ENCODE data around the gene CHST11. TPM values are rescaled to one million over a fixed set of nuclear protein-coding genes. Genes with fewer than 3 reads are reported as not detected.

CHST11 gene
- total and polyA plus RNA-seq, 2 of the 4 experiments (the other 2 are of a cell fraction): 1.4 to 2.7 TPM

DNA sequence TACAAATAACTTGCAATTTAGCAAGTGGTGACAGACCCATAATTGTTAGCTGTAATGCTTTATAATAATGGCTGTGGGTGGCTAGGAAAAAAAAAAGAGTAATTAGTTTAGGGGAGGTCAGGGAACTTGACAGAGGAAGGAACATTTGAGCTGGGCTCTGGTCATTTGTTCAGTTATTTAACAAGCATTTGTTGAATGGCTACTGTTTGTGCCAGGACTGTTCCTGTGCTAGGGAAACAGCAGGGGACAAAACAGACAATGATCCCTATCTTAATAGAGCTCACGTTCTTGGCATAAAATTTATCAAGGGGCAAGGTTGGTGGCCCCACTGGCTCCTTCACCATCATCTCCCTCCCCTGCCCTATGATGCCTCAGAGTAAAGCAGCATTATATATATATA is 18.5 kb downstream of the CHST11 start:
- in situ Hi-C loops (cut with MboI; ENCODE audit: low sequenced_read_pairs) (no loop called here), dilution Hi-C loops (cut with HindIII; ENCODE audit: low sequenced_read_pairs, unreplicated experiment) (no loop called here), intact Hi-C loops (cut with micrococcal nuclease) (no loop called here)
- H2BK20ac ChIP-seq (ENCODE audit: low read depth, low read length): no peak overlapping the region
- no peak overlapping the region for H2BK15ac ChIP-seq (ENCODE audit: low read depth, low read length)
- ATAC-seq (ENCODE audit: low read depth): no peak
- DNase-seq: no peak
- BruUV-seq (replicated peaks): no TSS peak
- POLR2A ChIA-PET (ENCODE audit: unreplicated experiment): no interaction called here
- H4K8ac ChIP-seq (ENCODE audit: low read depth in 2 of 2, low read length in 2 of 2): no peak overlapping the region
- H3K79me1 ChIP-seq (ENCODE audit: low read depth in 1 of 2, low read length in 2 of 2): no peaks in the 10 kb centered on the region
- TF ChIP-seq, protein P1, sequence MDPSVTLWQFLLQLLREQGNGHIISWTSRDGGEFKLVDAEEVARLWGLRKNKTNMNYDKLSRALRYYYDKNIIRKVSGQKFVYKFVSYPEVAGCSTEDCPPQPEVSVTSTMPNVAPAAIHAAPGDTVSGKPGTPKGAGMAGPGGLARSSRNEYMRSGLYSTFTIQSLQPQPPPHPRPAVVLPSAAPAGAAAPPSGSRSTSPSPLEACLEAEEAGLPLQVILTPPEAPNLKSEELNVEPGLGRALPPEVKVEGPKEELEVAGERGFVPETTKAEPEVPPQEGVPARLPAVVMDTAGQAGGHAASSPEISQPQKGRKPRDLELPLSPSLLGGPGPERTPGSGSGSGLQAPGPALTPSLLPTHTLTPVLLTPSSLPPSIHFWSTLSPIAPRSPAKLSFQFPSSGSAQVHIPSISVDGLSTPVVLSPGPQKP (IDR thresholded peaks at IDR 0.05; ENCODE audit: borderline replicate concordance, low read depth, low read length): no peak
- TF ChIP-seq POLR2A (IDR thresholded peaks at IDR 0.05; ENCODE audit: low read depth, low read length): no peak
- H3K56ac ChIP-seq (ENCODE audit: extremely low read depth, insufficient read depth, low read length): no peak overlapping the region
- H3K4me1 ChIP-seq (ENCODE audit: control insufficient read depth, insufficient read depth, low read length): no peaks in the 10 kb centered on the region
- no peak overlapping the region for H2BK120ac ChIP-seq (ENCODE audit: low read depth, low read length)
- peaks cover 4% of the 10 kb centered on the region; the same call in 1 of the 2 replicates for H3K9me3 ChIP-seq (ENCODE audit: control insufficient read depth, insufficient read depth, low read length)
- no peaks in the 10 kb centered on the region; the same call in 1 of the 2 replicates for H3K27me3 ChIP-seq (ENCODE audit: control insufficient read depth, insufficient read depth, low read length)
- H3K9ac ChIP-seq (ENCODE audit: low read depth, low read length): no peak overlapping the region
- H3K4me2 ChIP-seq (ENCODE audit: low read depth, low read length): no peak overlapping the region
- no peaks in the 10 kb centered on the region for H4K20me1 ChIP-seq (ENCODE audit: insufficient read depth, low read length)
- no peak overlapping the region for H4K91ac ChIP-seq (ENCODE audit: insufficient read depth, low read depth, low read length)
- WGBS, 2 experiments (ENCODE audit: extremely low coverage in 2 of 2, insufficient read length in 1 of 2): no CpG with 5 or more reads among the region's 1 CpG
- no peak overlapping the region for H3K4me3 ChIP-seq (ENCODE audit: insufficient read depth, low read depth, low read length)
- H2AK9ac ChIP-seq (replicated peaks; ENCODE audit: low read depth, low read length, poor library complexity): no peak overlapping the region
- H3K4ac ChIP-seq (ENCODE audit: low read depth, low read length): no peak overlapping the region
- no peaks in the 10 kb centered on the region for H3K36me3 ChIP-seq (ENCODE audit: control insufficient read depth, insufficient read depth, low read length)
- H3K18ac ChIP-seq (ENCODE audit: low read depth, low read length): no peak overlapping the region
- no peaks in the 10 kb centered on the region for H3K9me1 ChIP-seq (ENCODE audit: insufficient read depth, low read length)
- H3K14ac ChIP-seq (replicated peaks; ENCODE audit: low read depth, low read length): no peak overlapping the region
- H2AK5ac ChIP-seq (ENCODE audit: low read depth, low read length): no peak overlapping the region
- H2BK5ac ChIP-seq (ENCODE audit: low read depth, low read length, poor library complexity, severe bottlenecking): no peak overlapping the region
- H2AFZ ChIP-seq (replicated peaks; ENCODE audit: low read length, poor library complexity): no peak overlapping the region
- no peak overlapping the region for H4K5ac ChIP-seq (ENCODE audit: low read depth, low read length)
- CTCF ChIA-PET: no interaction called here
- H3K23ac ChIP-seq (ENCODE audit: low read depth, low read length): no peak overlapping the region
- no peak overlapping the region for H3K27ac ChIP-seq (ENCODE audit: insufficient read depth, low read length)
